NOMO-1 (cell line): Measurements from ENCODE around the gene SHC2.
A peak's percentile ranks its signal among the peaks of the same experiment; 100 is the strongest.
"Not testable (repeated sequence)": the region's sequence is repeated elsewhere in the genome, so short reads cannot be mapped to it uniquely, and the experiment has no call there.

Source experiments
- DNase-seq, 2 experiments: peaks; one replicate each; lab custom pipeline; 2025; ENCODE audit not compliant: unreplicated experiment in 2 of 2; lab: John Stamatoyannopoulos, UW

Gene SHC2

DNA sequence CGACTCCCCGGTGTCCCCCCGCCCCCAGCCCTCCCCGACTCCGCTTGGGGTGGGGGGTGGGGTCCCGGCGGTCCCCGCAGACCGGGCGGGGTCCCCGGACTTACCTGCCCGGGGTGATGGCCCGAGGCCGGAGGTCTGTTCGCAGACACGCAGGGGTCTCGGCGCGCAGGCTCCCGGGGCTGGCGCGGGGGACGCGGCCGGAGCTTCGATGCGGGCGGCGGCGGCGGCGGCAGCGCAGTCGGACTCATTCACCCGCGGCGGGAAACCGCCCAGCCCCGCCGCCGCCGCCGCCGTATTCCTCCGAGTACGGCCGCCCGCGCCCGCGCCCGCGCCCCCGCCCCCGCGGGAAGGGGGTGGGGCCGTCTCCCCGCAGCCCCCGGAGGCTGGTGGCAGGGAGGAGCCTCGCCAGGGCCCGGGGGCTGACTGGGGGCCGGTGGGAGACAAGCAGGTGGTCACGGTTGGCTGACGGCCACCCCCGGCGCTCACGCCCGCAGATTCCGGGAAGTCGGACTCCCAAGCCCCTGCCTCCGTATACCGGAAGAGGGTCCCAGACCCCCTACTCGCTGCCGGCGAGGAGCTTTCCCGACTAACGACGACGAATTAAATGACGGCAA is 51.8 kb downstream of the SHC2 start, which contains the start of gene C2CD4C:
Gene C2CD4C (minus strand): TSS at position 246 of the 614 bp plus-strand sequence. CDS start 786 bp downstream, outside the sequence.
- DNase-seq: no peak

DNA sequence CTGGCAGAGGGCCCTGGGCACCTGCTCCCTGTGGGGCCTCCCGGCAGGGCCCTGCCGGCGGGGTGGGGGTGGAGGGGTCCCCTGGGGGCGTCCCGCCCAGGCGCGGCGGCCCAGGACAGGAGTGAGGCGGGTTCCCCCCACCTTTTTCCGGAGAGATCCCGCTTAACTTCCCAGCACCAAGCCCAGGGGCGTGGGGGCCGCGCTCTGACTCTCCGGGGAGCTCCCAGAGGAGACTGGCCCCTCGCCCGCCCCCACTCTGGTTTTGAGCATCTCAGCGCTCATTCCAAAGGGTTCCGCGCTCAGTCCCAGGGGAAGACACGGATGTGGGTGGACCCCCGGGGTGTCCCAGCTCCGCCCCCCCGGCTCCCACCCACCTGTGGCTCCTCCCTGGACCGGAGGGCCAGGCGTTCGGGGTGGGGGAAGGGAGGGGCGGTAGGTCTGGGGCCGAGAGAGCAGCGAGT is 52.4 kb downstream of the SHC2 start:
- DNase-seq: no peak

DNA sequence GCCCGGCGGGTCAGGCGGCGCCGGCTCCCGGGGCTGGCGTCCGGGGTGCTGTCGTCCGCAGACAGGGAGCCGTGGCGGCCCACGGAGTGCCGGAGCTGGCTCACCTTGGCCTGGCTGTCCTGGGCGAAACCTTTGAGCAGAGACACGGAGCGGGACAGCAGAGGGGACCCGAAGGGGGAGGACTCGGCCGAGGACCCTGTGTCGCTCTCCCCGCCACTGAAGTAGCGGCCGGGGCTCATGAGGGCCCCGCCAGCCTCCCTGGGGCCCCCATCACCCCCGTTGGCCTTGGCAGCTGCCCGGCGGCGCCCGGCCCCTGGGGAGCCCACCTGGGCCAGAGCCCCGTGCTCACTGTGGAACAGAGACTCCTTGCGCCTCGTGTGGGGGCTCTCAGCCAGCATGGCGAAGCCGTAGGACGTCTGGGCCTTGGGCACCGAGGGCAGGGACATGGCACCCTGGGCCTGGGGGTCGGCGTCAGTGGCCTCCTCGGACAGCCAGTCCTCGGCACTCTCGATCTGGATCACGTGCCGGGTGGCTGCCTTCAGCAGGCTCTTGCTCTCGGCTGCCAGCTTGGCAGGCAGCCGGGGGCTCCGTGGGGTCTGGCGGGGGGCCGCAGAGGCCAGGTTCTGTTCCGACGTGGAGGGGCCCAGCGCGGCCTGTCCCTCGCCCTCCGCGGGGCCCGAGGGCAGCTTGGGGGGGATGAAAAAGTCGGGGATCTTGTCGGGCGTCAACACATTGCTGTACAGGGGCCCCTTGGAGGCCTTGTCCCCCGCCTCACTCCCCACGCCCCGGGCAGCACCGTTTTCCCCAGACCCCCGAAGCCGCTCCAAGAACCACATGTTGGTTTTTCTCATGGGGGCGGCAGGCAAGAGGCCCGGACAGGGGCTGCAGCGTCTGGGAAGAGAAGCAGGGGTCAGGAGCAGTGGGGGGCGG is 53.1 kb downstream of the SHC2 start:
- no peak for DNase-seq

DNA sequence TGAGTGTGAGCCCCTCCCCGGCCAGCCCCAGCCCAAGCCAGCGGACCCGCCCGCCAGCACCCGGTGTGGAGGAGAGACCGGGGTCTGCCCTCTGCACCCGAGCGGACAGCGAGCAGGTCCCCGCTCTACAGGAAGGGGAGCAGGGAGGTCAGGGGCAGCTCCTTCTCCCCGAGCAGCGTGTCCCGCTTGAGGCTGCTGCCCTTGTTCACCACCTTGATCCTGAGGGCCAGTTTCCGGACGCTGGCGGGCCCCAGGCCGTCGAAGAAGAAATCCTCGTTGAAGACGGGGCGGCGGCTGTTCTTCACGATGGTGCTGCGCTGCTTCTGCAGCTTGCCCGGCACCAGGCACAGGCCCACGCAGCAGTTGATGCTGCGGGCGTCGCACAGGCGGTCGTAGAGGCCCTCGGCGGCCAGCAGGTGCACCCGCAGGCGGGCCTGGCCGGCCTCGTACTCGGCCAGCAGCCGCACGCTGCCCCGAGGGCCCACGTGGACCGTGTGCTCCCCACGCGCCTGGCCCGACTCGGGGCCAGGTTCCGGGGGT is 53.8 kb downstream of the SHC2 start:
- DNase-seq: no peak

DNA sequence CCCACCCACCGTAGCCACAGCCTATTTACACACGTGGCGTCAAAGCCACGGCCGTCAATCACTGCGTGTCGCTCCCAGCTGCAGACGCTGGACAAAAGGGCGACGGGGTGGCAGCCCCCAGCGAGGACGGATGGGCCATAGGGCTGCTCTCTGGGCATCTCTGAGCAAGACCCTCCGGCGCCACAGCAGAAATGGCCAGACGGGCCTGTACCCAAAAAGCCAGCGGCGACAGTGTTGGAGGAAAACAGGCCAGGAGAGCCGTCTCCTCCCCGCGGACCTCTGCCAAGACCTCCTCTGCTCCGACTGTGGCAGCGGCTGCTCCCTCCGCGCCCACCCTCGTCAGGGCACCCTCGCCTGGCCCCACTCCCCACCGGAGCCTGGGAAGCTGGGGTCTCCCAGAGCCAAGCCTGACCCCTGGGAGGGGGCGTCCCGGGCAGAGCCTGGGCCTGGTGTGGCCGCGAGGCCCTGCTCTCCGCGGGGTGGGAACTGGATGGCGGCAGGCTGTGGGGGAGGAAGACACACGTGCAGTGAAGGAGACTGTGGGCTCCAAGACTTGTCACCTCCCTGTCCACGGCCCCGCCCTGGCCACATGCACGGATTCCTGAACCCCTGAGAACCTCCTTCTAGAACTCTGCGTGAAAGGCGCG is 54.6 kb downstream of the SHC2 start:
- no peak for DNase-seq

DNA sequence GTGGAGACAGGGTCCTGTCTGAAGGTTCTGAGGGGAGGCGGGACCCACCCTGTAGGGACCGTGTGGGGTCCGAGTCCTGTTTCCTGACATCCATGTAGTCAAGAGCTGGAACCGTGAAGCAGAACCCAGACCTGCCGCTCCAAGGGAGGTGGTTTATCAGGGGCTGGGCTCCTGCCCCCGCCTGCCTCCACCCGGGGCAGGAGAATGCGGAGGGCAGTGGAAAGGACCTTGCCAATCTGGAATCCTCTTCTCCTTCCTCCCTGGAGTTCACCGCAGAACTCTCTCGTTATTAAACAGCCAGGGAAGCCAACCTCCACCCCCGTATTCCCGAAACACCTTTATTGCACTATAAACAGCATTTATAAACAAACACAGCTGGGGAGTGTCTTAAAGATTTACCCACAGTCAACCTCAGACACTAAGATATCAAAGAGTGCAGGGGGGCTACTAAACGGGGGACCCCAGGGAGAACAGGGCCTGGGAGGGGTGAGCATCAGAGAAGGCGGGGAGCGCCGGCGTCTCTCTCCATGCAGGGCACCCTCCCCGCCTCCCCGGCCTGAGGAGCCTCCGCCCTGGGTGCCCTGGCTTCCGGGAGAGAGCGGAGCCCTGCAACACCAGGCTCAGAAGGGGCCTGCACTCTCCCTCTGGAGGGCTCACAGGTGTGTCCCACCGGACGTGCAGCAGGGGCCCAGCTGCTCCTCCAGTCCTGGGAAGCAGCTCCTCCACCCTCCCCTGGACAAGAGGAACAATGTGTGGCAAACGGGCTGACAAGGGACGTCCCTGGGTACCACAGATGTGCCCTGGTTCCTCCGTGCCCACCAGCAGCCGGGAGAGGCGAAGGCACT is 55.5 kb downstream of the SHC2 start:
- DNase-seq: no peak

DNA sequence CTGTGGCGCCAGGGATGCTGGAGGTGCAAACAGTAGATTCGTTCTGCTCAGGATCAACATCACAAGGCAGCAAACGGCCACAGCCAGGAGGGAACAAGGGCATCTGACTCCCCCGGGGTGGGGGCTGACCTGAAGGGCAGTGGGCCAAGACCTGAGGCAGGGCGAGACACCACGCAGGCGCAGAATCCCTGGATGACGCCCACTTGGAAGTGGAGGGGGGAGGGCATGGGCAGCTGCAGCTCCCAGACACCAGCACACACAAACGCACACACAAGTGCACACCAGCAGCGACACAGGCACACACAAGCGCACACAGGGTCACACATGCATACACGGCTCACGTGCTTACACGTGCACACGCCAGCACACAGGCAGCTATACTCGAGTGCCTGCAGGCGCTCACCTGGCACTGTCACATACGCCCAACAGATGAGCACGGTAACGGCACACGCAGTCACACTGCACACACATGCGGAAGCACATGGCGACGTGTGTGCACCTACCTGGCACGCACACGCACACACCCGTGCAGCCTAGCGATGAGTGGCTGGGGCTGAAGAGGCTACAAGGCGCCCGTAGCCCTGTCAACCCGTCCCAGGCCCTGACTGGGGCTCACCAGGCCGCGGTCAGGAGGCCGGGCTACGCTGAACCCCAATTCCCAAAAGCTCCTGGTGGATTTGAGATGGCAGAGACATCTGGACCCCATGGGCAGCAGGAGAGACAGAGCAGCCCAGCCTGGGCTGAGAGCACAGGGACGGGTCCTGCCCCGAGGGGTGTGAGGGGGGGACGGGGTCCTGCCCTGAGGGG is 57.4 kb downstream of the SHC2 start:
- DNase-seq: no peak

DNA sequence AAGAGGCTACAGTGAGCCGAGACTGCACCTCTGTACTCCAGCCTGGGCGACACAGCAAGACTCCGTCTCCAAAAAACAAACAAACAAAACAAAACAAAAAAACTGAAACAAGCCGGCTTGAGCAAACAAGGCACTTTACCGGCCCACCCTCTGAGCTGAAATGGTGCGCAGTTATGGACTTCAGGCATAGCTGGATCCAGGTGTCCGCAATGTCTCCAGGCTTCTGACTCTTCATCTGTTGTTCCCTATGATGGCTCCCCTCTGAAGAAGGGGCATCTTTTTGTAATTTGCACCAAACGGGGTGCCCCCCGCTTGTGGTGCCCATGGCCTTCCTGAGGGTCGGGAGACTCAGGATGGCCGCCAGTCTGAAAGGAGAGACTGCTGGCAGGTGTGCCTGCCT is 58.0 kb downstream of the SHC2 start:
- DNase-seq: no peak

DNA sequence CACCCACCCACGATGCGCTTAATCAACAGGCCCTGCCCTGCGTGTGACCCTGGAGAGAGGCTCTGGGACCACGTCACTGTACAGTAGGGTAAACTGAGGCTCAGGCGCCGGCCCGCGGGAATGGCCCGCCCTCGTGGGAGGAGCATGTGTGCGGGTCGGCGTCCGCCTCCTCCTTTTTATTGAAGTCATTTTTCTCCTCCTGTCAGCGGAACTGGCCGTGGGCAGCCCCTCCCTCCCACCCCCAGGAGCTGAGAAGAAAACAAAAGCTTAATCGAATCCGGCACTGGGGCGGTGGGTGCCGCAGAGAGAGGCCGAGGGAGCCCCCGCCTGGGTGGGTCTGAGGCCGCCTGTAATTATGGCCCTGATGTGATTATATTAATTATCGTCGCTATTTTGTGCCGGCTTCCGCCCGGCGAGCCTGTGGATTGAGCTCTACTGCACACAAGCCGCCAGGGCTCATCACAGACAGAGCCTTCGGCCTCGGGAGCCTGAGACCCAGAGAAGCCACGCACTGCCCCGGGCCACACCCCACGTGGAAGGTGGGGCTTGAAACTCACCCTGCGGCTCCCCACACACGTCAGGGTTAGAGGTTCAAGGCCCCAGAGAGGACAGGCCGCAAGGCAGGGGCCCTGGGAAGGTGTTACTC is 58.8 kb downstream of the SHC2 start:
- DNase-seq: no peak

DNA sequence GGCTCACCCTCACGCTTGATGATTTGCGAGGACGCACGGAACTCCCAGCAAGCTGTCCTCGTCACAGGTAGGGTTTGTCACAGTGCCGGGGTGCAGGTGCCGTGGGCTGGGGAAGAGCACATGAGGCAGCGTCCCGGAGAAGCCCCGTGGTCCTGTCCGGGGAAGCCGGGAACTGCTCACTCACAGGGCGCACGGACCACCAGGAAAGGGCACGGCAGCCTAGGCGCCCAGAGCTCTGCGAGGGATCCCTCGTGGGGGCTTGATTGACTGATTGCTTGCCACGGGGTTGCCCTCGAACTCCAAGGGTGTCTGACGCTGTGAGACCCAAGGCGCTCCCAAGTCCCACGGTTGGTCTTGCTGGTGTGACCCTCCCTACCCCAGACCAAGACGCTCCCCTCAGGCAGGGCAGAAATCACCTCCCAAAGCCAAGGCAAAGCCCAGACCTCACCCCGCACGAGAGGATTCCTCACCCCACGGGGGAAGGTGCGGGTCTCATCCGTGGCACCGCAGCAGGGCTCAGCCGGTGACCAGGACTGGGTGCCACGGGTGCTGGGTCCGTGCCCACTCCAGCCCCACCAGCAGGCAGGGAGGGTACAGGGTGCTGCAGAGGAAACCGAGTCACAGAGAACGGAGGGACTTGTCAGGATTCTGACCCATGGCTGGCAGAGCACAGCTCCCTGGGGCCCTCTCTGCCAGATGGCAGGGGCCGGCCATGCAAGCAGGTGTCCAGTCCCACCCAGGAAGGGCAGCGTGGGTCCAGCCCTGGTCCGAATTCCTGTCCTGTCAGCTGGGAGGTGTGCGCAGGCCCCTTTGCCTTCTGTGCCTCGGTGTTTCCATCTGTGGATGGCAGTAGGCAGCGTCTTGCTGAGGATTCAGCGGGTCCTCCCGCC is 59.6 kb downstream of the SHC2 start:
- DNase-seq: peak in 1 of 2 experiments; percentile 9

DNA sequence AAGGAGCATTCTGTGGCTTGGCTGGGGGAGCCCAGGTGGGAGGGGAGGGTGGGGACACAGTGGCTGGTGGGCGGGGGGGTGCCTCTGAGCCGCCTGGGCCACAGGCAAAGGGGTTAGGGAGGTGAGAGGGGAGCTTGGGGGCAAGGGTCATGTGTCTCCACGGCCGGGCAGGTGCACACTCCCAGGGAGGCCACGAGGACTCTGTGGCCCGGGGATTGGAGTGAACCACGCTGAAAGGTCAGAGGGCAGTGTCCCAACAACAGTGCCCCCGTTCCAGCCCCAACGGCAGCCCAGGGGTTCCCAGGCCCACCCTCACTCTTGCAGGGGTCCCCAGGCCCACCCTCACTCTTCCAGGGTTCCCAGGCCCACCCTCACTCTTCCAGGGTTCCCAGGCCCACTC is 61.5 kb downstream of the SHC2 start:
- DNase-seq: no peak

DNA sequence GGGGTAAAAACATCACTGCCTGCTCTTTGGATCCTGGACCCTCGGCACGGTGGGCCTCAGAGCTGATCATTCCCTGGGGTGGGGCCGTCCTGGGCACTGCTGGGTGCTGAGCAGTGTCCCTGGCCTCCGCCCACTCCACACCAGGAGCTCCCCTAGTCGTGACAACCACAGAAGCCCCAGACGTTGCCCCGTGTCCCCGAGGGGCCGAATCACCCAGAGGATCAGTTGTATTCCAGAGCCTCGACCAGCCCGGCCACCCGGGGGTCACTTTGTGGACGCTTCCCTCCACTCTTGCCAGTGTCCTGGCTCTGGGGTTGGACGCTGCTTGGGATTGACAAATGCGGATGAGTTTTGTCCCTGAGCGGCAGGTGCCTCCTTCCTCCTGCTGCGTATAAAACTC is 62.1 kb downstream of the SHC2 start:
- DNase-seq: no peak

DNA sequence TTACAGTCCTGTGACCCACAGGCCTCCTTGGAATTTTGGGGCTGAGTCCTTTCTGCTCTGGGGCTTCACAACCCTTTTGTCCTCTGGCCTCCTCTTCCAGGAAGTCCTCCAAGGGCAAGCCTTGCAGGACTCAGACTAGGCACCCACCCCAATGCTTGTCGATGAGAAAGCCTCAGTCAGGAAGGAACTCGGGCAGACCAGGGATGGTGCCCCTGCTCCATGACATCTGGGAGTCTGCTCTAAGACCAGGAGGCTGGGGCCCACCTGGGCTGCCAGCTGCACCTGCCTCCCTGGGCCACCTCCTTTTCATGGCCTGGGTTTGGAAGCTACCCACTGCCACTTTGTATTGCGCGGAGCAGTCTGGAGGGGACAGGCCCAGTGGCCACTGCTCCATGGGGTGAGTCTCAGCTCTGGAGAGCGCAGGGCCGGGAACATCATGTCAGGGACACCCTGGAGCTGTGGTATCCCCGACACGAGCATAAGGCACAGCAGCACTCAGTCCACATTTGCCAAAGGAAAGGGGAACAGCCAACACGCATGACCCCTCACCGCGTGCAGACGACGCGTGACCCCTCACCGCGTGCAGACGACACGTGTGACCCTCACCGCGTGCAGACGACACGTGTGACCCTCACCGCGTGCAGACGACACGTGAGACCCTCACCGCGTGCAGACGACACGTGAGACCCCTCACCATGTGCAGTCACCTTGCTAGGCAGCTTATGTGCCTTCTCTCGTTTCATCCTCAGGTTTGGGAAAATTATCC is 62.7 kb downstream of the SHC2 start:
- DNase-seq: no peak

DNA sequence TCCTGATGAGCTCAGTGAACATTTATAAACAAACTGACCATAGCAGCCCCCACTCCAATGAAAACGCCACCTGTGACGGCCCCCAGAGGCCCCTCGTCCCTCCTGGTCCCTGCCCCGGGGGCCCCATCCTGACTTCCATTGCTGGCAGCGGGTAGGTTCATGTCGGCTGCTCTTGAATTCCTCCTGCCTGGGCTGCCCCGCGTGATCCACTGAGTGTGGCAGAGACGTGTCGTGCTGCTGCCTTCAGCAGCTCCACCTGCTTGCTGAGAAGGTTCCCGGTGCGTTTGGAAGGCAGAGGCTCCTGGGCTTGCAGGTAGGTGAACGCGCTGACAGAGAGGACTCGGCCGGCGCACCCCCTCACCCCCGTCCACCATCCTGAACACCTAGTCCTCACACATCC is 63.5 kb downstream of the SHC2 start:
- no peak for DNase-seq

DNA sequence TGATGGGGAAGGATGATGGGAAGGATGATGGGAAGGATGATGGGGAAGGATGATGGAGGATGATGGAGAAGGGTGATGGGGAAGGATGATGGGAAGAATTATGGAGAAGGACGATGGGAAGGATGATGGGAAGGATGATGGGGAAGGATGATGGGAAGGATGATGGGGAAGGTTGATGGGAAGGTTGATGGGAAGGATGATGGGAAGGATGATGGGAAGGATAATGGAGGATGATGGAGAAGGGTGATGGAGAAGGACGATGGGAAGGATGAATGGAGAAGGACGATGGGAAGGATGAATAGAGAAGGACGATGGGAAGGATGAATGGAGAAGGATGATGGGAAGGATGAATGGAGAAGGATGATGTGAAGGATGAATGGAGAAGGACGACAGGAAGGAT is 65.4 kb downstream of the SHC2 start:
- no peak for DNase-seq

DNA sequence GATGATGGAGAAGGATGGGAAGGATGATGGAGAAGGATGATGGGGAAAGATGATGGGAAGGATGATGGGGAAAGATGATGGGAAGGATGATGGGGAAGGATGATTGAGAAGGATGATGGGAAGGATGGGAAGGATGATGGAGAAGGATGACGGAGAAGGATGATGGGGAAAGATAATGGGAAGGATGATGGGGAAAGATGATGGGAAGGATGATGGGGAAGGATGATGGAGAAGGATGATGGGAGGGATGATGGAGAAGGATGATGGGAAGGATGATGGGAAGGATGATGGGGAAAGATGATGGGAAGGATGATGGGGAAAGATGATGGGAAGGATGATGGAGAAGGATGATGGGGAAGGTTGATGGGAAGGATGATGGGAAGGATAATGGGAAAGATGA is 66.0 kb downstream of the SHC2 start:
- not testable (repeated sequence) for DNase-seq

DNA sequence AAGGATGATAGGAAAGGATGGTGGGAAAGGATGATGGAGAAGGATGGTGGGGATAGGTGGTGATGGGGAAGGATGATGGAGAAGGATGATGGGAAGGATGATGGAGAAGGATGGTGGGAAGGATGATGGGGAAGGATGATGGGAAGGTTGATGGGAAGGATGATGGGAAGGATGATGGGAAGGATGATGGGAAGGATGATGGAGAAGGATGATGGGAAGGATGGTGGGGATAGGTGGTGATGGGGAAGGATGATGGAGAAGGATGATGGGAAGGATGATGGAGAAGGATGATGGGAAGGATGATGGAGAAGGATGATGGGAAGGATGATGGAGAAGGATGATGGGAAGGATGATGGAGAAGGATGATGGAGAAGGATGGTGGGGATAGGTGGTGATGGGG is 67.3 kb downstream of the SHC2 start:
- DNase-seq: not testable (repeated sequence)
